Osteoblast (primary cell): Measurements from ENCODE around the gene RHBDD1. TPM values are rescaled to one million over a fixed set of nuclear protein-coding genes. Genes with fewer than 3 reads are reported as not detected.
"Not testable (repeated sequence)": the region's sequence is repeated elsewhere in the genome, so short reads cannot be mapped to it uniquely, and the experiment has no call there.

Experiments used
- DNase-seq: peaks from one replicate; pipeline ENCODE4 v3.0.0; 2011; ENCODE audit warnings: low spot score, mixed read lengths; ENCODE audit not compliant: insufficient read length; ENCODE audit errors: missing footprints
- H2AFZ ChIP-seq: 2 replicates; pipeline ENCODE4 v1.6.0; 2011; ENCODE audit warnings: mild to moderate bottlenecking, low read length
- H3K27ac ChIP-seq: 2 replicates; pipeline ENCODE4 v1.5.1; 2011; ENCODE audit warnings: mild to moderate bottlenecking, low read depth, low read length, moderate library complexity
- H3K27me3 ChIP-seq: 2 replicates; pipeline ENCODE4 v1.6.0; 2012; ENCODE audit warnings: mild to moderate bottlenecking, control low read depth, inconsistent platforms, low read length, moderate library complexity; ENCODE audit not compliant: insufficient read depth
- H3K36me3 ChIP-seq: 2 replicates; pipeline ENCODE4 v1.5.1; 2011; ENCODE audit warnings: mild to moderate bottlenecking, low read length, control low read depth, moderate library complexity; ENCODE audit not compliant: insufficient read depth
- H3K4me1 ChIP-seq: 2 replicates; pipeline ENCODE4 v1.5.1; 2011; ENCODE audit warnings: mild to moderate bottlenecking, low read length, control low read depth, moderate library complexity; ENCODE audit not compliant: insufficient read depth
- H3K4me2 ChIP-seq: 2 replicates; pipeline ENCODE4 v1.6.0; 2011; ENCODE audit warnings: mild to moderate bottlenecking, low read length; ENCODE audit not compliant: insufficient read depth
- H3K4me3 ChIP-seq: fragments of 200-600 bp; sonication (generic); 3 replicates; pipeline ENCODE4 v1.5.1; 2012; ENCODE audit warnings: mild to moderate bottlenecking, low read length, inconsistent platforms; ENCODE audit not compliant: insufficient read depth
- H3K79me2 ChIP-seq: 2 replicates; pipeline ENCODE4 v1.6.0; 2012; ENCODE audit warnings: mild to moderate bottlenecking, low read length, control low read depth, inconsistent platforms; ENCODE audit not compliant: insufficient read depth
- H3K9me3 ChIP-seq: 2 replicates; pipeline ENCODE4 v1.5.1; 2011; ENCODE audit warnings: low read depth, low read length, control low read depth
- H4K20me1 ChIP-seq: 2 replicates; pipeline ENCODE4 v1.6.0; 2012; ENCODE audit warnings: mild to moderate bottlenecking, low read length, control low read depth; ENCODE audit not compliant: insufficient read depth
- CTCF ChIP-seq: IDR thresholded peaks from 2 replicates; pipeline ENCODE4 v1.5.1; 2011; ENCODE audit warnings: mild to moderate bottlenecking, low read depth, low read length, moderate library complexity; ENCODE audit errors: extremely low read depth
- total RNA-seq: library from RNA; depleted of rRNA; stranded (reverse); fragments of >200 nt; gene quantifications from 2 replicates; pipeline ENCODE4 v1.2.3, GENCODE V29; 2012

RHBDD1 gene
- total RNA-seq, 1 donor: 25.3 TPM

GRCh38 chr2:226839951-226840350 is 4.1 kb downstream of the RHBDD1 start:
- peaks cover 11% of the 10 kb centered on the region for H3K4me1 ChIP-seq
- no peaks in the 10 kb centered on the region for H4K20me1 ChIP-seq
- no peak overlapping the region for H3K4me2 ChIP-seq
- no peak overlapping the region for H3K27ac ChIP-seq
- no peaks in the 10 kb centered on the region for H3K9me3 ChIP-seq
- DNase-seq: no peak
- no peak for TF ChIP-seq CTCF
- no peak overlapping the region for H3K4me3 ChIP-seq
- H3K36me3 ChIP-seq: peaks cover 4% of the 10 kb centered on the region
- H3K27me3 ChIP-seq: no peaks in the 10 kb centered on the region
- peaks cover 39% of the 10 kb centered on the region for H3K79me2 ChIP-seq
- no peak overlapping the region for H2AFZ ChIP-seq

GRCh38 chr2:226843001-226843400 is 7.1 kb downstream of the RHBDD1 start:
- H3K27me3 ChIP-seq, H3K9me3 ChIP-seq, H3K27ac ChIP-seq, H2AFZ ChIP-seq, DNase-seq, H4K20me1 ChIP-seq, H3K36me3 ChIP-seq, H3K4me1 ChIP-seq, H3K4me3 ChIP-seq, H3K4me2 ChIP-seq: not testable (repeated sequence)
- H3K79me2 ChIP-seq: peaks cover 22% of the 10 kb centered on the region

GRCh38 chr2:226845386-226846116 is 9.7 kb downstream of the RHBDD1 start:
- Histone ChIP-seq H3K27ac (no peak overlapping the region), H3K4me2 (no peak overlapping the region), H3K36me3 (no peaks in the 10 kb centered on the region), H3K27me3 (no peaks in the 10 kb centered on the region), H4K20me1 (no peaks in the 10 kb centered on the region), H3K4me1 (no peaks in the 10 kb centered on the region), H3K79me2 (peaks cover 15% of the 10 kb centered on the region), H2AFZ (no peak overlapping the region), H3K9me3 (no peaks in the 10 kb centered on the region), H3K4me3 (no peak overlapping the region)
- no peak for DNase-seq
- TF ChIP-seq CTCF: no peak

- Histone ChIP-seq H3K27ac (no peak overlapping the region), H3K4me3 (no peak overlapping the region), H2AFZ (no peak overlapping the region), H3K36me3 (no peaks in the 10 kb centered on the region), H3K9me3 (no peaks in the 10 kb centered on the region), H4K20me1 (no peaks in the 10 kb centered on the region), H3K27me3 (no peaks in the 10 kb centered on the region), H3K4me1 (no peaks in the 10 kb centered on the region), H3K79me2 (peaks cover 13% of the 10 kb centered on the region), H3K4me2 (no peak overlapping the region)
- DNase-seq: no peak
- no peak for TF ChIP-seq CTCF
These were observed 11.2 kb downstream of the RHBDD1 start for GRCh38 chr2:226847090-226847489.
